Measurements from ENCODE around the gene PGM1.
"Not testable (repeated sequence)": the region's sequence is repeated elsewhere in the genome, so short reads cannot be mapped to it uniquely, and the experiment has no call there.

PGM1 gene

GRCh38 chr1:63593303-63593885 lies at the start of gene PGM1:
Gene PGM1 (plus strand): TSS chr1:63593411. CDS start chr1:63593489, 78 bp downstream.
- DNase-seq (ENCODE audit: low read depth): peak; percentile 51

GRCh38 chr1:63545780-63546179 lies 47.4 kb upstream of the PGM1 start:
- no peak for DNase-seq (ENCODE audit: low read depth)

- no peak for DNase-seq (ENCODE audit: low read depth)
Observed at GRCh38 chr1:63547621-63548294, 45.5 kb upstream of the PGM1 start.

GRCh38 chr1:63548303-63548702 lies 44.9 kb upstream of the PGM1 start:
- DNase-seq (ENCODE audit: low read depth): no peak

GRCh38 chr1:63548877-63549276 lies 44.3 kb upstream of the PGM1 start:
- no peak for DNase-seq (ENCODE audit: low read depth)

GRCh38 chr1:63555480-63555879 lies 37.7 kb upstream of the PGM1 start:
- no peak for DNase-seq (ENCODE audit: low read depth)

GRCh38 chr1:63557365-63557987 lies 35.7 kb upstream of the PGM1 start:
- no peak for DNase-seq (ENCODE audit: low read depth)

- no peak for DNase-seq (ENCODE audit: low read depth)
Observed at GRCh38 chr1:63559357-63559756, 33.9 kb upstream of the PGM1 start.

GRCh38 chr1:63563745-63564144 lies 29.5 kb upstream of the PGM1 start:
- no peak for DNase-seq (ENCODE audit: low read depth)

- DNase-seq (ENCODE audit: low read depth): no peak
Observed at GRCh38 chr1:63569068-63569467, 24.1 kb upstream of the PGM1 start.

- DNase-seq (ENCODE audit: low read depth): no peak
Observed at GRCh38 chr1:63569640-63570316, 23.4 kb upstream of the PGM1 start.

- not testable (repeated sequence) for DNase-seq (ENCODE audit: low read depth)
Observed at GRCh38 chr1:63572686-63573085, 20.5 kb upstream of the PGM1 start.

GRCh38 chr1:63574203-63574796 lies 18.9 kb upstream of the PGM1 start:
- DNase-seq (ENCODE audit: low read depth): not testable (repeated sequence)

- DNase-seq (ENCODE audit: low read depth): peak; percentile 12
Observed at GRCh38 chr1:63575340-63575826, 17.8 kb upstream of the PGM1 start.

- DNase-seq (ENCODE audit: low read depth): not testable (repeated sequence)
Observed at GRCh38 chr1:63586326-63586725, 6.9 kb upstream of the PGM1 start.

GRCh38 chr1:63590166-63590560 lies 3.0 kb upstream of the PGM1 start:
- no peak for DNase-seq (ENCODE audit: low read depth)

- no peak for DNase-seq (ENCODE audit: low read depth)
Observed at GRCh38 chr1:63592536-63593302, 492 bp upstream of the PGM1 start.

GRCh38 chr1:63593886-63594605 lies 835 bp downstream of the PGM1 start:
- DNase-seq (ENCODE audit: low read depth): no peak

GRCh38 chr1:63595435-63595834 lies 2.2 kb downstream of the PGM1 start:
- DNase-seq (ENCODE audit: low read depth): no peak

GRCh38 chr1:63599799-63600198 lies 6.6 kb downstream of the PGM1 start:
- DNase-seq (ENCODE audit: low read depth): no peak

GRCh38 chr1:63600248-63600647 lies 7.0 kb downstream of the PGM1 start:
- no peak for DNase-seq (ENCODE audit: low read depth)
